K562 (cell line): Measurements from ENCODE around the gene C2CD2L. TPM values are rescaled to one million over a fixed set of nuclear protein-coding genes. Genes with fewer than 3 reads are reported as not detected.

ENCODE experiments used
- ATAC-seq: fragments of 200-7000 bp; cut with Tn5 transposase; 3 replicates; pipeline ENCODE4 v1.9.1; 2020; ENCODE audit warnings: moderate library complexity
- BruUV-seq: library from RNA; stranded (reverse); fragments of 400-500 nt; replicated peaks from 2 replicates; lab custom pipeline; 2021; lab: Mats Ljungman, UMichigan
- CTCF ChIA-PET: fragments of 300-600 bp; formaldehyde crosslinking; extraction: SDS; loops from one replicate; lab custom pipeline; 2021; ENCODE audit warnings: low intra/inter-chr PET ratio; lab: Yijun Ruan, JAX
- POLR2A ChIA-PET: fragments of 300-600, 350-650 bp; sonication (Branson Sonifier 250); formaldehyde crosslinking; extraction: SDS; loops from one replicate; lab custom pipeline; 2021; ENCODE audit warnings: antibody characterized with exemption, inconsistent platforms; lab: Yijun Ruan, JAX
- DNase-seq, 4 experiments: peaks; one replicate each; pipeline versions ENCODE4 v3.0.0 to v3.0.0-alpha.2; 2011 to 2018; ENCODE audit warnings: low spot score in 3 of 4, mixed read lengths in 3 of 4; ENCODE audit errors: extremely low read depth in 1 of 4
- FAIRE-seq: peaks from 2 replicates; lab custom pipeline; 2011; peaks lifted over from hg19 to GRCh38; lab: Jason Lieb, UNC
- H2AFZ ChIP-seq: 2 replicates; pipeline ENCODE4 v1.6.0; 2011; ENCODE audit warnings: low read depth, low read length, control low read depth, inconsistent platforms
- H3K27ac ChIP-seq: fragments of 200-600 bp; 3 replicates; pipeline ENCODE4 v1.8.0; 2011; ENCODE audit warnings: low read depth, mild to moderate bottlenecking, control low read depth, inconsistent platforms, low read length, moderate library complexity, mixed read lengths; ENCODE audit errors: extremely low read depth
- H3K27me3 ChIP-seq, 2 experiments: fragments of 300-600 bp in 1 of 2; 2 replicates in 1 of 2; 3 replicates in 1 of 2; pipeline versions ENCODE4 v1.6.0 to v1.8.0; 2011; ENCODE audit warnings: inconsistent platforms in 2 of 2, low read length in 2 of 2, mild to moderate bottlenecking in 1 of 2, mixed read lengths in 1 of 2, moderate library complexity in 1 of 2; ENCODE audit not compliant: control insufficient read depth in 2 of 2, insufficient read depth in 2 of 2
- H3K36me3 ChIP-seq: fragments of 300-600 bp; 3 replicates; pipeline ENCODE4 v1.8.0; 2011; ENCODE audit warnings: mild to moderate bottlenecking, low read length, inconsistent platforms; ENCODE audit not compliant: control insufficient read depth, insufficient read depth
- H3K4me1 ChIP-seq, 2 experiments: fragments of 200-600 bp in 1 of 2; replicated peaks in 1 of 2; 2 replicates in 1 of 2; 3 replicates in 1 of 2; pipeline versions ENCODE4 v1.5.1 to v1.8.0; 2011; ENCODE audit warnings: inconsistent platforms in 2 of 2, low read length in 2 of 2, mild to moderate bottlenecking in 1 of 2, mixed read lengths in 1 of 2, moderate library complexity in 1 of 2; ENCODE audit not compliant: control insufficient read depth in 2 of 2, insufficient read depth in 2 of 2
- H3K4me2 ChIP-seq: 2 replicates; pipeline ENCODE4 v1.6.1; 2011; ENCODE audit warnings: low read length, control low read depth, inconsistent platforms, mixed read lengths; ENCODE audit not compliant: insufficient read depth
- H3K4me3 ChIP-seq: fragments of 200-600 bp; sonication (generic), shearing (Covaris generic); 2 replicates; pipeline ENCODE4 v1.5.1; 2016; ENCODE audit warnings: control low read depth, inconsistent platforms
- H3K79me2 ChIP-seq: fragments of 200-600 bp; 3 replicates; pipeline ENCODE4 v1.8.0; 2011; ENCODE audit warnings: low read length, inconsistent platforms; ENCODE audit not compliant: control insufficient read depth, insufficient read depth
- H3K9ac ChIP-seq, 2 experiments: 2 replicates each; pipeline versions ENCODE4 v1.6.0 to v1.6.1; 2011; ENCODE audit warnings: low read depth in 2 of 2, low read length in 2 of 2, control low read depth in 1 of 2, inconsistent platforms in 1 of 2, mild to moderate bottlenecking in 1 of 2, mixed read lengths in 1 of 2; ENCODE audit not compliant: insufficient read depth in 1 of 2
- H3K9me1 ChIP-seq: one replicate; pipeline ENCODE4 v1.6.0; 2011; ENCODE audit warnings: inconsistent platforms, mild to moderate bottlenecking, low read length, moderate library complexity; ENCODE audit not compliant: control insufficient read depth, insufficient read depth
- H3K9me3 ChIP-seq: replicated peaks from 2 replicates; pipeline ENCODE4 v1.5.1; 2011; ENCODE audit warnings: low read depth, low read length, inconsistent platforms; ENCODE audit not compliant: control insufficient read depth, insufficient read depth
- H4K20me1 ChIP-seq: replicated peaks from 2 replicates; pipeline ENCODE4 v1.6.1; 2011; ENCODE audit warnings: low read length, inconsistent platforms, mixed read lengths; ENCODE audit not compliant: control insufficient read depth, insufficient read depth
- CTCF ChIP-seq, 3 experiments: IDR thresholded peaks in 2 of 3; conservative IDR thresholded peaks in 1 of 3; 2 replicates each; pipeline ENCODE4 v1.5.1; 2011 to 2012; ENCODE audit warnings: low read length in 3 of 3, mild to moderate bottlenecking in 3 of 3, control low read depth in 2 of 3, improper control_type of control experiment in 1 of 3, inconsistent platforms in 1 of 3, low read depth in 1 of 3, mixed read lengths in 1 of 3, moderate library complexity in 1 of 3; ENCODE audit not compliant: insufficient read depth in 2 of 3
- FOXJ3 ChIP-seq: sonication (generic); formaldehyde crosslinking; IDR thresholded peaks from 2 replicates; pipeline ENCODE4 v1.4.0; 2020; ENCODE audit warnings: mild to moderate bottlenecking, missing genetic modification reagents
- PRMT5 ChIP-seq: sonication (generic); formaldehyde crosslinking; IDR thresholded peaks from 2 replicates; pipeline ENCODE4 v1.5.0; 2020; ENCODE audit warnings: missing genetic modification reagents
- ZBTB33 ChIP-seq: sonication (generic); formaldehyde crosslinking; IDR thresholded peaks from 2 replicates; pipeline ENCODE4 v1.8.1; 2023; ENCODE audit warnings: mild to moderate bottlenecking, missing genetic modification reagents
- ZNF217 ChIP-seq: sonication (generic); formaldehyde crosslinking; IDR thresholded peaks from 2 replicates; pipeline ENCODE4 v1.8.0; 2022; ENCODE audit warnings: mild to moderate bottlenecking, missing genetic modification reagents
- WGBS: fragments of 100-300 bp; shearing (Covaris generic); methylation state at CpG from one replicate; pipeline ENCODE4 v1.1.6; 2016; ENCODE audit warnings: low coverage, mixed read lengths; ENCODE audit not compliant: insufficient coverage; ENCODE audit errors: missing lambda C conversion rate; 5-methylcytosine and 5-hydroxymethylcytosine counted together
- in situ Hi-C: fragments of 300-500 bp; cut with MboI; formaldehyde crosslinking; loops from 4 replicates; pipeline ENCODE4 v1.15.0; 2018; ENCODE audit warnings: inconsistent platforms, mixed read lengths
- intact Hi-C: fragments of 100-400 bp; cut with micrococcal nuclease; formaldehyde crosslinking; loops from 2 replicates; pipeline ENCODE4 v1.14.2; 2022
- polyA plus RNA-seq, 8 experiments: library from polyadenylated mRNA; depleted of rRNA in 4 of 8; stranded (reverse) in 5 of 8; unstranded in 3 of 8; fragments of >200 nt; fragmentation: Nextera tagmentation in 2 of 8; fragmentation: Illumina TruSeq in 1 of 8; extraction: Ambion mirVana in 2 of 8; extraction: Trizol in 1 of 8; gene quantifications; 2 replicates each; pipeline versions ENCODE4 v1.2.1 to v1.2.3, GENCODE V29; 2011 to 2014; ENCODE audit warnings: inconsistent platforms in 1 of 8, missing spikeins in 1 of 8
- total RNA-seq, 7 experiments: library from RNA; depleted of rRNA in 6 of 7; stranded (reverse); fragments of >200 nt in 6 of 7; fragmentation: Illumina TruSeq in 2 of 7; extraction: Trizol in 2 of 7; gene quantifications; 2 replicates each; pipeline versions ENCODE4 v1.2.1 to v1.2.3, GENCODE V29; 2011 to 2021; ENCODE audit warnings: low replicate concordance in 1 of 7

C2CD2L gene
- total and polyA plus RNA-seq, 9 of the 15 experiments (the other 6 are each of a cell fraction or from before 2014, with no cell fraction given) = 0.66 to 41.2 (median 14.8) TPM

- in situ Hi-C loops (no loop called here), intact Hi-C loops (loop anchor here (5.0 kb wide), 1 partner anchor 54 kb away; the partner anchor contains the start of gene DPAGT1)
- TF ChIP-seq PRMT5 (CRISPR knock-in tag) = no peak
- TF ChIP-seq FOXJ3 (CRISPR knock-in tag) = no peak
- TF ChIP-seq ZNF217 (CRISPR knock-in tag) = no peak
- 0 out of 6 replicates have a peak, but pooled peaks of 1 of the 3 experiments have one; percentile 8 for TF ChIP-seq CTCF (IDR thresholded peaks at IDR 0.05 in 2 of 3, conservative IDR thresholded peaks at IDR 0.05 in 1 of 3; ENCODE audit: insufficient read depth in 2 of 3, low read depth in 1 of 3, low read length in 3 of 3)
- no peak for TF ChIP-seq ZBTB33 (CRISPR knock-in tag)
- Histone ChIP-seq H4K20me1 (no peaks in the 10 kb centered on the region), H3K9ac (0 out of 4 replicates have a peak overlapping the region, but pooled peaks of 1 of the 2 experiments have one; percentile 24), H3K4me1 (peaks cover 15 to 20% of the 10 kb centered on the region in 2 experiments; a peak in 4 of 5 replicates), H3K9me1 (no peaks in the 10 kb centered on the region), H3K9me3 (no peaks in the 10 kb centered on the region), H3K27ac (no peak overlapping the region), H3K36me3 (no peaks in the 10 kb centered on the region), H3K4me3 (no peak overlapping the region), H3K79me2 (no peaks in the 10 kb centered on the region), H3K4me2 (no peak overlapping the region), H3K27me3 (peaks cover 3 to 36% of the 10 kb centered on the region in 2 experiments; a peak in 3 of 5 replicates), H2AFZ (no peak overlapping the region)
- BruUV-seq = no TSS peak
- 15% methylated on average over 10 of the region's 10 CpGs for WGBS
- ChIA-PET POLR2A (no interaction called here), CTCF (no interaction called here)
- no peak for ATAC-seq
- no peak for DNase-seq
- FAIRE-seq = no peak
Observed at GRCh38 chr11:119156496-119156895, 49.4 kb downstream of the C2CD2L start.
